Measurements from ENCODE around the gene ULK2. TPM values are rescaled to one million over a fixed set of nuclear protein-coding genes. Genes with fewer than 3 reads are reported as not detected.

Gene ULK2
- total RNA-seq, 3 donors from 2014 or later: 22.1 to 25.6 (median 23.0) TPM

GRCh38 chr17:19904924-19905323 is 37.2 kb upstream of the ULK2 start:
- intact Hi-C loops (cut with DNase I; ENCODE audit: low total_unique reads): no loop called here
- Histone ChIP-seq H3K27me3 (no peaks in the 10 kb centered on the region), H3K9me3 (no peaks in the 10 kb centered on the region), H3K4me1 (no peaks in the 10 kb centered on the region), H3K27ac (no peak overlapping the region), H3K36me3 (peaks cover 6% of the 10 kb centered on the region), H3K4me3 (no peak overlapping the region)
- no peak for DNase-seq (ENCODE audit: low spot score in 2 of 2)
- no peak for TF ChIP-seq POLR2A (IDR thresholded peaks at IDR 0.05)
- no peak for TF ChIP-seq POLR2AphosphoS5 (IDR thresholded peaks at IDR 0.05)
- TF ChIP-seq CTCF (IDR thresholded peaks at IDR 0.05): no peak

- H3K4me1 ChIP-seq: no peaks in the 10 kb centered on the region
- no peak overlapping the region for H3K27ac ChIP-seq
- no peak for TF ChIP-seq POLR2AphosphoS5 (IDR thresholded peaks at IDR 0.05)
- DNase-seq (ENCODE audit: low spot score in 2 of 2): no peak
- H3K27me3 ChIP-seq: no peaks in the 10 kb centered on the region
- intact Hi-C loops (cut with DNase I; ENCODE audit: low total_unique reads): no loop called here
- H3K4me3 ChIP-seq: no peak overlapping the region
- no peaks in the 10 kb centered on the region for H3K9me3 ChIP-seq
- H3K36me3 ChIP-seq: peaks cover 6% of the 10 kb centered on the region
Observed at GRCh38 chr17:19904412-19904811, 36.7 kb upstream of the ULK2 start.

GRCh38 chr17:19900809-19901208 is 33.1 kb upstream of the ULK2 start:
- no peak overlapping the region for H3K4me3 ChIP-seq
- TF ChIP-seq POLR2AphosphoS5 (IDR thresholded peaks at IDR 0.05) (no peak), POLR2A (IDR thresholded peaks at IDR 0.05) (no peak), CTCF (IDR thresholded peaks at IDR 0.05) (no peak)
- no peaks in the 10 kb centered on the region for H3K9me3 ChIP-seq
- DNase-seq (ENCODE audit: low spot score in 2 of 2): no peak
- peak overlapping the region; percentile 29 to 53 for H3K27ac ChIP-seq
- no peaks in the 10 kb centered on the region for H3K27me3 ChIP-seq
- no peaks in the 10 kb centered on the region for H3K4me1 ChIP-seq
- intact Hi-C loops (cut with DNase I; ENCODE audit: low total_unique reads): no loop called here
- peaks cover 5% of the 10 kb centered on the region for H3K36me3 ChIP-seq

GRCh38 chr17:19897903-19898302 is 30.2 kb upstream of the ULK2 start:
- H3K27ac ChIP-seq: peak overlapping the region; percentile 33 to 44
- intact Hi-C loops (cut with DNase I; ENCODE audit: low total_unique reads): no loop called here
- H3K4me3 ChIP-seq: no peak overlapping the region
- no peaks in the 10 kb centered on the region for H3K27me3 ChIP-seq
- no peak for DNase-seq (ENCODE audit: low spot score in 2 of 2)
- no peaks in the 10 kb centered on the region for H3K4me1 ChIP-seq
- TF ChIP-seq CTCF (IDR thresholded peaks at IDR 0.05): no peak
- TF ChIP-seq POLR2AphosphoS5 (IDR thresholded peaks at IDR 0.05): no peak
- TF ChIP-seq POLR2A (IDR thresholded peaks at IDR 0.05): no peak
- H3K9me3 ChIP-seq: no peaks in the 10 kb centered on the region
- H3K36me3 ChIP-seq: no peaks in the 10 kb centered on the region

GRCh38 chr17:19897090-19897837 is 29.5 kb upstream of the ULK2 start:
- H3K9me3 ChIP-seq: no peaks in the 10 kb centered on the region

More at GRCh38 chr17:19897090-19897837, 29.5 kb upstream of the ULK2 start:
- peak overlapping the region; percentile 33 to 44 for H3K27ac ChIP-seq
- DNase-seq (ENCODE audit: low spot score in 2 of 2): peak; percentile 45 to 81
- intact Hi-C loops (cut with DNase I; ENCODE audit: low total_unique reads): no loop called here
- TF ChIP-seq POLR2AphosphoS5 (IDR thresholded peaks at IDR 0.05): no peak
- TF ChIP-seq CTCF (IDR thresholded peaks at IDR 0.05): no peak
- TF ChIP-seq POLR2A (IDR thresholded peaks at IDR 0.05): no peak
- no peaks in the 10 kb centered on the region for H3K4me1 ChIP-seq
- H3K27me3 ChIP-seq: no peaks in the 10 kb centered on the region
- no peak overlapping the region for H3K4me3 ChIP-seq
- H3K36me3 ChIP-seq: no peaks in the 10 kb centered on the region

All from breast epithelium (tissue), 4 donors.